Upper lobe of right lung (tissue), 1 donor: ENCODE data around the gene TM4SF5. TPM values are rescaled to one million over a fixed set of nuclear protein-coding genes. Genes with fewer than 3 reads are reported as not detected.

Experiments used
- ATAC-seq: fragments of 200-7000 bp; cut with Tn5 transposase; one replicate; pipeline ENCODE4 v1.9.1; 2020; ENCODE audit warnings: mild to moderate bottlenecking, moderate library complexity
- DNase-seq: peaks from one replicate; pipeline ENCODE4 v3.0.0-alpha.2; 2020
- H3K27ac ChIP-seq: fragments of 200-600 bp; one replicate; pipeline ENCODE4 v1.8.0; 2022
- H3K27me3 ChIP-seq: fragments of 200-600 bp; one replicate; pipeline ENCODE4 v1.8.0; 2022; ENCODE audit warnings: mild to moderate bottlenecking
- H3K36me3 ChIP-seq: fragments of 200-600 bp; one replicate; pipeline ENCODE4 v1.8.0; 2022
- H3K4me1 ChIP-seq: fragments of 200-600 bp; one replicate; pipeline ENCODE4 v1.8.0; 2022
- H3K4me3 ChIP-seq: fragments of 200-600 bp; one replicate; pipeline ENCODE4 v1.8.0; 2022; ENCODE audit warnings: mild to moderate bottlenecking
- H3K9me3 ChIP-seq: fragments of 200-600 bp; one replicate; pipeline ENCODE4 v1.8.0; 2022
- CTCF ChIP-seq: fragments of 200-600 bp; IDR thresholded peaks from one replicate; pipeline ENCODE4 v1.8.0; 2022; ENCODE audit warnings: antibody characterized with exemption
- intact Hi-C: fragments of 100-400 bp; cut with DNase I; formaldehyde crosslinking; loops from one replicate; pipeline ENCODE4 v1.11.0; 2022
- total RNA-seq: library from RNA; stranded (reverse); fragmentation: NEBNext Ultra II Directional; extraction: Animal tissue kit (Norgen Biotek cat#: 25700); gene quantifications from one replicate; pipeline ENCODE4 v1.2.1, GENCODE V29; 2021
- donor health status: DM: no; HTN: yes; CAD: no; lungs with severe emphysema.

Gene TM4SF5
- total RNA-seq, 1 donor from 2014 or later = not detected

GRCh38 chr17:4733073-4733531 lies 38.6 kb upstream of the TM4SF5 start:
- DNase-seq = no peak
- H3K9me3 ChIP-seq = no peaks in the 10 kb centered on the region
- H3K27me3 ChIP-seq = no peaks in the 10 kb centered on the region
- H3K4me1 ChIP-seq = peaks cover 14% of the 10 kb centered on the region
- TF ChIP-seq CTCF = peak; percentile 37
- peaks cover 26% of the 10 kb centered on the region for H3K36me3 ChIP-seq
- intact Hi-C loops = loop anchor here (10.0 kb wide), 1 partner anchor 52 kb away; the partner anchor contains the start of genes GLTPD2 and VMO1
- peak; percentile 56 for ATAC-seq
- no peak overlapping the region for H3K27ac ChIP-seq
- H3K4me3 ChIP-seq = no peak overlapping the region

GRCh38 chr17:4734857-4735475 lies 36.7 kb upstream of the TM4SF5 start:
- Histone ChIP-seq H3K4me1 (peaks cover 14% of the 10 kb centered on the region), H3K4me3 (no peak overlapping the region), H3K36me3 (peaks cover 26% of the 10 kb centered on the region), H3K27ac (peak overlapping the region; percentile 33), H3K9me3 (no peaks in the 10 kb centered on the region), H3K27me3 (no peaks in the 10 kb centered on the region)
- ATAC-seq (no peak), DNase-seq (no peak)
- no peak for TF ChIP-seq CTCF
- intact Hi-C loops = loop anchor here (10.0 kb wide), 1 partner anchor 50 kb away; the partner anchor contains the start of genes GLTPD2 and VMO1

- DNase-seq = no peak
- Histone ChIP-seq H3K27ac (peak overlapping the region; percentile 33), H3K27me3 (no peaks in the 10 kb centered on the region), H3K36me3 (peaks cover 26% of the 10 kb centered on the region), H3K9me3 (no peaks in the 10 kb centered on the region), H3K4me3 (no peak overlapping the region), H3K4me1 (peaks cover 14% of the 10 kb centered on the region)
- intact Hi-C loops = loop anchor here (10.0 kb wide), 1 partner anchor 49 kb away; the partner anchor contains the start of genes GLTPD2 and VMO1
- TF ChIP-seq CTCF = no peak
- peak; percentile 41 for ATAC-seq
Measured at GRCh38 chr17:4735876-4736651, 35.6 kb upstream of the TM4SF5 start.

- peak; percentile 51 for ATAC-seq
- intact Hi-C loops = loop anchor here (10.0 kb wide), 1 partner anchor 46 kb away; the partner anchor contains the start of genes GLTPD2 and VMO1
Measured at GRCh38 chr17:4738136-4739121, 33.3 kb upstream of the TM4SF5 start.

More at GRCh38 chr17:4738136-4739121, 33.3 kb upstream of the TM4SF5 start:
- no peaks in the 10 kb centered on the region for H3K4me1 ChIP-seq
- no peaks in the 10 kb centered on the region for H3K27me3 ChIP-seq
- H3K4me3 ChIP-seq = peak overlapping the region; percentile 90
- H3K27ac ChIP-seq = peak overlapping the region; percentile 89
- H3K9me3 ChIP-seq = no peaks in the 10 kb centered on the region
- DNase-seq = no peak
- no peak for TF ChIP-seq CTCF
- H3K36me3 ChIP-seq = peaks cover 18% of the 10 kb centered on the region
